ENCODE measurements around the gene MEGF9.

- TF ChIP-seq CTCF (IDR thresholded peaks at IDR 0.05), result no peak
- no peak for TF ChIP-seq RAD21 (IDR thresholded peaks at IDR 0.05; ENCODE audit: low read length)
- no peak for TF ChIP-seq SMC3 (IDR thresholded peaks at IDR 0.05; ENCODE audit: low read depth, low read length)
- no peak for TF ChIP-seq ELF1 (IDR thresholded peaks at IDR 0.05)
- no peak for TF ChIP-seq MXI1 (IDR thresholded peaks at IDR 0.05; ENCODE audit: low read depth, low read length)
- no peak for TF ChIP-seq FOXJ3 (CRISPR knock-in tag; IDR thresholded peaks at IDR 0.05)
- TF ChIP-seq JUND (IDR thresholded peaks at IDR 0.05), result no peak
- no peak for TF ChIP-seq TEAD4 (IDR thresholded peaks at IDR 0.05; ENCODE audit: borderline replicate concordance, insufficient read depth)
- TF ChIP-seq POLR2AphosphoS5 (IDR thresholded peaks at IDR 0.05; ENCODE audit: low read depth, low read length), result no peak
- no peak for TF ChIP-seq EP300 (IDR thresholded peaks at IDR 0.05; ENCODE audit: borderline replicate concordance in 1 of 2, low read depth in 1 of 2, low read length in 1 of 2)
- TF ChIP-seq YY1 (IDR thresholded peaks at IDR 0.05; ENCODE audit: low read depth), result no peak
- TF ChIP-seq, protein P1, sequence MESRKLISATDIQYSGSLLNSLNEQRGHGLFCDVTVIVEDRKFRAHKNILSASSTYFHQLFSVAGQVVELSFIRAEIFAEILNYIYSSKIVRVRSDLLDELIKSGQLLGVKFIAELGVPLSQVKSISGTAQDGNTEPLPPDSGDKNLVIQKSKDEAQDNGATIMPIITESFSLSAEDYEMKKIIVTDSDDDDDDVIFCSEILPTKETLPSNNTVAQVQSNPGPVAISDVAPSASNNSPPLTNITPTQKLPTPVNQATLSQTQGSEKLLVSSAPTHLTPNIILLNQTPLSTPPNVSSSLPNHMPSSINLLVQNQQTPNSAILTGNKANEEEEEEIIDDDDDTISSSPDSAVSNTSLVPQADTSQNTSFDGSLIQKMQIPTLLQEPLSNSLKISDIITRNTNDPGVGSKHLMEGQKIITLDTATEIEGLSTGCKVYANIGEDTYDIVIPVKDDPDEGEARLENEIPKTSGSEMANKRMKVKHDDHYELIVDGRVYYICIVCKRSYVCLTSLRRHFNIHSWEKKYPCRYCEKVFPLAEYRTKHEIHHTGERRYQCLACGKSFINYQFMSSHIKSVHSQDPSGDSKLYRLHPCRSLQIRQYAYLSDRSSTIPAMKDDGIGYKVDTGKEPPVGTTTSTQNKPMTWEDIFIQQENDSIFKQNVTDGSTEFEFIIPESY (IDR thresholded peaks at IDR 0.05; ENCODE audit: borderline replicate concordance, low read depth), result no peak
Observed at GRCh38 chr9:120593250-120593954, 120.9 kb downstream of the MEGF9 start.

All from SK-N-SH (cell line).